Stimulated activated CD4-positive, alpha-beta T cell treated with anti-CD3 and anti-CD28 coated beads, Interleukin-4, amount 100 ng/mL, for 48 hours (primary cell): Measurements from ENCODE around the gene SLC38A8.

Source experiments
- DNase-seq, 2 donors: peaks; one replicate each; pipeline ENCODE4 v3.0.0-alpha.2; 2020; ENCODE audit warnings: low read depth in 2 of 2

SLC38A8 gene

DNA sequence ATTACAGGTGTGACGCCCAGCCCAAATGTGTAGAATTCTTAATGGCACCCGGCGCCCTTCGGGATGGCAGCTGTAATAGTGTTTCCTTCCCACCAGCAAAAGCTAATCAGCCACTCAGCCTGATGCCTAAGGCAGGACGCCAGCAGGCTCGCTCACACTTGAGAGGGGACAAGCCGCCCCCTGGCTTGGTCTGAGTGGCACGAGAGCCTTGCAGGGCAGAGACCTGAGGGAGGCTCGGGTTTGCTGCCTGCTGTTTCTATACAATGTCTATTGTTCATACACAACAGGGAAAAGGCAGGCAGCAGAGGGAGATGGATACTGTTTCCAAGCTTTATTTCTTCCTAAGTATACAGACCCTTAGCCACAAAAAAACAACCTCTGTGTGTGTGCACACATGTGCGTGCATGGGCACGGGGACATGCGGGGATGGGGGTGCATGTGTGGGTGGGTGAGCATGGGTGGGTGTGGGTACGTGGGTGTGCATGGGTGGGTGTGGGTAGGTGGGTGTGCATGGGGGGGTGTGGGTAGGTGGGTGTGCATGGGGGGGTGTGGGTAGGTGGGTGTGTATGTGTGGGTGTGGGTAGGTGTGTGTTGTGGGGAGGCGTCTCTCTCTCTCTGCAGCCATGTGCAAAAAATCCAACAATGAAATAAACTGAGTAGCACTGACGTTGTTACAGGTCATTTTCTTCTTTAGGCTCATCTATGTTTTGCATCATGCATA is 10.0 kb downstream of the SLC38A8 start:
- DNase-seq: no peak

DNA sequence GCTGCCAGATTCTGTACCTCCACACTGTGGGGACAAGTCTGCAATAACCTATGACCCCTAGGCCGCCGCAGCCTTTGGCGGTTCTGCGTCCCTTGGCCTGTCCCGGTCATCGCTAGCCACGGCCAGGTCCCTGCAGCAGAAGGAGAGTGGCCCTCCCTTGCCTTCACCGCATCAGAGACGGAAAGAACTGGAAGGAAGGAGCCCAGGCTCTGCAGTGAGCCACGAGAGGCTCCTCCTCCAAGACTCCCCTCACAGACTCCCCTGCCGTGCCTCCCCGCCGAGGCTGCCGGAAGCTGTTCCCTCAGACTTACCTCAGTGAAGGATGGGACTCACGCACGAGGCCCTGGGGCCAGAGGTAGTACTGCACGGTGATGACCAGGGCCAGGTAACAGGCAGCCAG is 11.0 kb downstream of the SLC38A8 start:
- no peak for DNase-seq

DNA sequence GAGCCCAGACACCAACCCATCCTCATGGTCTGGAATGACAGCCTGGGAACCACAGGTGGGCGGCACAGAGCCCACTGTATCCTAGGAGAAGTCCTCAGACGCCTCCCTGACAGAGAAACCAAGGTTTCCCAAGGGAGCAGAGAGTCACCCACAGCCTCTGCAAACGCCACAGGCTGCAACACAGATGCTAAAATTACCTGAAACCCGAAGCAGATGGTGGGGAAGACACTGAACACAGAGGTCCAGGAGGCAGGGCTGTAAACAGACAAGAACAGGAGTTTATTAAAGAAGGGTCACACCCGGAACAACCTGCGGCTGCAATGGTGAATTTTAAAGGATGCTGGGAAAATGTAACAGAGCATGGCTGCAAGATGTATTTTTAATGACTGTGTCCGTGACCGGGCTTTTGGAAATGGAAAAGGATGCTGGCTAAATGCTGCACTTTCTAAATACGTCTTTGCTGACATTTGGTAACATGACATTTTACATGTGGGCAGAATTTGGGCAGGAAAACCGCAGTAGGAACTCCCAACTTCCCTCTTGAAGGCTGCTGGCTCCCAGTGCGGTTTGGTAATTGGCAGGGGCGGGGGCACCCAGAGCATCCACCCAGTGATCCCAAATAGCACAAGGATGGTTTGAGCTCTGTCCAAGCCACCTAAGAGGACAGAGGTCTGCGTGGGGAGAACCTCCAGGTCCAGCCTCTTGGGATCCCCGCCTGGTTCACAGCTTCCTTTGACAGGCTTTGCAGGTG is 13.1 kb downstream of the SLC38A8 start:
- no peak for DNase-seq

DNA sequence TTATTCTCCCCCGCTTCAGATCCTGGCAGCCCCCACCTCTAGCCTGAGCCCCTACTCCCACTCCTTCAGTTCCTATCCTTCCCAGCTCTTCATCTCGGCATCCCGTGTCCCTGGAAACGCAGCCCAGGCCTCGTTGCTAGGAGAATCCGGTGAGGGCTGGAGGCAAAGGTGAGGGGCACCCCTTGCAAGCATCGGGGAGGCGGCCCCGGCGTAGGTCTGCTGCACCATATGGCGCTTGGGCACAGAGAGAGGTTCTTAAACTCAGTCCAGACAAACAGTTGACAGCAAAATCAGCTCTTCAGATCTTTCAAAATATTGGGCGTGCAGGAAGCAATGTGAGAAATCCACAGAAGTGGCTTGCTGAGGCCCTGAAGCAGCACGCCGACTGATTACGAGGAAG is 15.0 kb downstream of the SLC38A8 start:
- DNase-seq: no peak

DNA sequence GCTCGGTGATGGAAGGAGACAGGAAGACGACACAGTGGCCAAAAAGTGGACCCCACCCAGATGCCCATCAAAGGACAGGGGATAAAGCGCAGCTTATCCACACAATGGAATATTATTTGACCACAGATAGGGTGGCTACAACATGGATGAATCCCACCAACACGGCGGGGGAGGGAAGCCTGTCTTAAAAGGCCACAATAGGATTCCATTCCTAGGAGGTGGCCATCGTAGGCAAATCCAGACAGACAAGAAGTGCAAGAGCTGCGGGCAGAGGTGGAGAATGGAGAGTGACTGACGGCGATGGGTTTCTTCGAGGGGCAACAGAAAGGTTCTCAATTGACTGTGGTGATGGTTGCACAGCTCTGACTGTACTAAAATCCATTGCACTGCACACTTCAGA is 16.0 kb downstream of the SLC38A8 start:
- DNase-seq: no peak

- DNase-seq: no peak
These were observed 17.7 kb downstream of the SLC38A8 start for GRCh38 chr16:84024854-84025253.

GRCh38 chr16:84022644-84023043 is 20.0 kb downstream of the SLC38A8 start:
- DNase-seq: no peak

GRCh38 chr16:84021488-84021887 is 21.1 kb downstream of the SLC38A8 start:
- DNase-seq: no peak

DNA sequence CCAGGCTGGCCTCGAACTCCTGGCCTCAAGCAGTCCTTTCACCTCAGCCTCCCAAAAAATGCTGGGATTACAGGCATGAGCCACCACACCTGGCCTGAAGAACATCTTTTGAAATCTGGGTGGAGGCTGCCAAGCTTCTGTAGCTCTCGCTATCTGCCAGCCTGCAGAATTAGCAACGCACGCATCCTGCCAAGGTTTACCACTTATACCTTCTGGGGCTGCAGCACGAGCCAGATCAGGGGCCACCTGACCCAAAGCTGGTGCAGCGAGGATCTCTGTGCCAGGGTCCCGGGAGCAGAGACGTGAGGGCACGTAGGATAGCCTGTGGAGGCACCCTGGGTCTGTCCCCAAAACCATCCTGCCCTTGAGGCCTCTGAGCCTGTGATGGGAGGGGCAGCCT is 22.2 kb downstream of the SLC38A8 start:
- DNase-seq: no peak

GRCh38 chr16:84018710-84019109 is 23.9 kb downstream of the SLC38A8 start:
- no peak for DNase-seq

DNA sequence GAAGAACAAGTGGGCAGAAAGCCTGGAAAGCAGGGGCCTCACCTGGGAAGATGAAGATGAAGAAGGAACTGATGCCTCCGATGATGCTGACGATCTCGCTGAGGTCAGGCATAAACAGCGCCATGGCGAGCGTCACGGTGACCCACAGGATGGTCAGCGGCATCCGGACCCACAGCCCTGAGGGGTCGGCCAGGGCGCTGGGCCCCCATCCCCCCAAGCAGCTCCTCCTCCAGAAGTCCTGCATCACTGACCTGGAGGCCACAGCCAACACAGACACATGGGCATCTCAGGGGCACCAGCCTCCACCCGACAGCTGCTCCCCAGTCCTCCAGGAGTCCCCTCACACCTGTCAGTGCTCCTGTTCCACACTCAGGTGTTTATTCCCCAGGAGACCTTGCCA is 26.1 kb downstream of the SLC38A8 start:
- DNase-seq: no peak

DNA sequence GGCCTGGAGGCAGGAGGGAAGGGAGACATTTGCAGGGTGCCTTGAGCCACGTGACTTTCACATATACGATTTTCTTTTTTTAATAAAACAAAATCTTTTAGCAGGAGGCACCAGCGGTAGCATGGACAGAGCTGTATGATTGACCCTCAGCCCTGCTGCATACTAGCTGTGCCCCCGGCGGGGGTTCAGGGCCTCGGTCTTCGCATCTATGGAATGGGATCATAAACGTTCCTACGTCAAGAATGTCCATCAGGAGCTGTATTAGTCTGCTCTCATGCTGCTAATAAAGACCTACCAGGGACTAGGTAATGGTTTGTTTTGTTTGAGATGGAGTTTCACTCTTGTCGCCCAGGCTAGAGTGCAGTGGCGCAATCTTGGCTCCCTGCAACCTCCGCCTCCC is 27.2 kb downstream of the SLC38A8 start:
- no peak for DNase-seq

DNA sequence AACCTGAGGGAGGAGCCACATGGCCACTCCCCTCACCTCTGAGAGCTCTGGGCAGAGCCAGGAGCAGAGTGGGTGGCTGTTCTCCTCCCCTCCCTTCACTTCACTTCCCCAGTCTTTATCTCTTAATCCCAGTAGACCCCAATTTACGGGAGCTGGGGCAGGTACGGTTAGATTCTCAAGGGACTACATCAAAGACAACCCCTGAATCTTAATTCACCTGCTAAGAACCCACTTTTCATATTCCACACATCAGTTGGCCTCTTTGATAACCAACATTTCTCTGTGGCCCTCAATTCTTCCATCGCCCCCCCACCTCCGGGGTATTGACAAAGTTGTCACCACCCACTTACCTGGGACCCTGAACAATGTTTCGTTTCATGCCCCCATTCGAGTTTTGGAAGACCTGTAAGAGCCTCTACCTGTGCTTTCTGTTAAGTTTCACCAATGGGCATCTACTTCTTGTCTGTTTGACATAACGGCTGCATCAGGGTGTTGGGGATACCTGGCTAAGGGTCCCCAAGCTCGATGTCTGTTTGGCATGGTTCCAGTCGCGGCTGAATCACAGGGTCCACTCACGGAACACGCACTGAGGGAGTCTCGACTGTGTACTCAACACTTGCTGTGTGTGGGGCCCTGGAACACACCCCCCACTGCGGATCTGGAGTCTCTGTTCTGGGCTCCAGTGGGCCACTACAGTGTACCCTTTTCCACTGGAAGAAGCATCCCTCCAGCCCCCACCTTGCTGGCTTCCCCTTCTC is 27.8 kb downstream of the SLC38A8 start:
- DNase-seq: no peak

GRCh38 chr16:84013787-84014569 is 28.6 kb downstream of the SLC38A8 start:
- DNase-seq: peak; percentile 41 to 71

DNA sequence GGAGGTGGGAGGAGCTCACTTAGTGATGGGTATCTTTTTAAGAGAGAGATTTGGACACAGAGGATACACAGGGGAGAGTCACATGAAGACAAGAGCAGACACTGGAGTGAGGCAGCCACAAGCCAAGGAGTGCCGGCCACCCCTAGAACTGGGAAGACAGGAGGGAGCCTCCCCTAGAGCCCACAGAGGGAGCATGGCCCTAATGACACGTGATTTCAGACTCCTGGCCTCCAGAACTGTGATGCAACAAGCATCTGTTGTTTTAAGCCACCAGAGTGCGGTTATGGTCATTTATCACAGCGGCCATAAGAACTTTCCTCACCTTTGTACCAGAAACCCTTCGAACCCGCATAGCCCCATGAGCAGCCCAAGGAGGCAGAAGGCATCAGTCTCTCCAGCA is 33.3 kb downstream of the SLC38A8 start:
- DNase-seq: no peak

DNA sequence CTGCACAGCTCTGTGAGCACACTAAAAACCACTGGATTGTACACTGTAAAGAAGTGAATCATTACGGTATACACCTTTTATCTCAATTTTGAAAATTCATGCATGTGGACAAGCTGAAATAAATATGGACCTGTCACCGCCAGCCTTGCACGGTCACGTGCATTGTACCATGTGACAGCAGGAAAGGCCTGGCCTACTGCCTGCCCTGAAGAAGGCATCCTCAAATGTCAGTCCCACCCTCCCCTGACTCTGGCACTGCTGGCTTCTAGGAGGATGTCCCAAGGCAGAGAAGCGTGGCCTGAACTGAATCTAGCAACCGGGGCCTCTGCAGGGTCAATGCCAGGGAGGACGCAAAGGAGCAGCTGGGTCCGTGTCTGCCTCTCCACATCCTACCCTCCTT is 34.6 kb downstream of the SLC38A8 start:
- no peak for DNase-seq

DNA sequence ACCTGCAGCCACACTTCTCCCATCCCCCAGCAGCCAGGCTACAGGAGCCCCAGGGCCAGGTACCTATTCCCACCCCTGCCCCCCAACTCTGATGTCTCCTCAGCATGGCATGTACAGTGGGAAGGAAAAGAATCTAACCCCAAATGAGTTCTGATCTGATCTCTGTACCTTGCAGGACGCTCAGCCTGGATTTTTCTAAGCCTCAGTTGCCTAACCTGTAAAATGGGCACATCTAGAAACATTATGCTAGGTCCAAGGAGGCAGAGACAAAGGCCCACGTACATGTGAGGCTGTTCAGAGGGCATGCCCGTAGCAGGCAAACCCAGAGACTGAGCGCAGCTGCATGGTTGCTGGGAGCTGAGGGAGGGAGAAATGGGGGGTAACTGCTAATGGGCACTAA is 35.1 kb downstream of the SLC38A8 start:
- DNase-seq: no peak

DNA sequence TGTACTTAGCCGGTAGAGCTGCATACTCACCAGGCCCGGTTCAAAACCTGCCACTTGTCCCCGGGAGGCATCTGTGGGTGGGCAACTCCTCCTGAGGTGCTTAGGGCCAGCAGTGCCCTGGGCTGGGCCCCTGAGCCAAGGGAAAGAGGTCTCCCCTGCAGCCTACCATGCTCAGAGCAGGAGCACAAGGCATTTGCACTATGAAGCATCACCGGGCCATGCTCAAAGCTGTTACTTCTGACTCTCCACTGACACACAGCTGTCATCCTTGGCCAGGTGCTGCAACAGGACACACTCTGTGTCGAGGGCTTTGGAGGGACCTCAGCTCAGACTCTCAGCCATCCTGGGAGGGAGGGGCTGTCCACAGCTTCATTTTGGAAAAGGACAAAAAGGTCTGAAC is 37.2 kb downstream of the SLC38A8 start:
- no peak for DNase-seq

GRCh38 chr16:84004442-84004841 is 38.2 kb downstream of the SLC38A8 start:
- DNase-seq: no peak

GRCh38 chr16:84003038-84003437 is 39.6 kb downstream of the SLC38A8 start:
- DNase-seq: no peak

- DNase-seq: no peak
These were observed 40.9 kb downstream of the SLC38A8 start for GRCh38 chr16:84001726-84002125.
